GM11168 (cell line): ENCODE results near the gene TRAPPC5.

Experiments used
- in situ Hi-C: fragments of 300-500 bp; cut with MboI; formaldehyde crosslinking; loops from one replicate; pipeline ENCODE4 v1.12.0; 2022; ENCODE audit warnings: low sequenced_read_pairs; ENCODE audit not compliant: unreplicated experiment

The TRAPPC5 gene

GRCh38 chr19:7698583-7698982, 17.9 kb downstream of the TRAPPC5 start:
- in situ Hi-C loops, result no loop called here

DNA sequence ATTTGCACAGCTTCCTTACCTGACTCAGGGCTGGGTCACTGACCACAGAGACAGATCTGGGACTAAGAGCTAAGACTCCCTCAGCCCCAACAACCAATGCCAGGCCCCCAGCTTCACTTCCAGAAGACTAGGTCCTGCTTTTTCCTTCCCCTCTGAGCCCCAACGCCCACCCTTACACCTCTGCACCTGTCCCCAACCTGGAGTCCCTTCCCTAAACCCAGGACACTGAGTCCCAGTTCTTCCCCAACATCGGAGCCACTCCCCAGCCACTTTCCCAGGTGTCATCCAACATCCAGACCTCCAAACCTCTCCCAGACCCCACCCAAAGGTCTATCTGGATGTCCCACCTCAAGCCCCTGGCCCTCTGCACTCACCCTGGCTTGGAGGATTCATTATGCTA, 18.4 kb downstream of the TRAPPC5 start:
- in situ Hi-C loops, result no loop called here

DNA sequence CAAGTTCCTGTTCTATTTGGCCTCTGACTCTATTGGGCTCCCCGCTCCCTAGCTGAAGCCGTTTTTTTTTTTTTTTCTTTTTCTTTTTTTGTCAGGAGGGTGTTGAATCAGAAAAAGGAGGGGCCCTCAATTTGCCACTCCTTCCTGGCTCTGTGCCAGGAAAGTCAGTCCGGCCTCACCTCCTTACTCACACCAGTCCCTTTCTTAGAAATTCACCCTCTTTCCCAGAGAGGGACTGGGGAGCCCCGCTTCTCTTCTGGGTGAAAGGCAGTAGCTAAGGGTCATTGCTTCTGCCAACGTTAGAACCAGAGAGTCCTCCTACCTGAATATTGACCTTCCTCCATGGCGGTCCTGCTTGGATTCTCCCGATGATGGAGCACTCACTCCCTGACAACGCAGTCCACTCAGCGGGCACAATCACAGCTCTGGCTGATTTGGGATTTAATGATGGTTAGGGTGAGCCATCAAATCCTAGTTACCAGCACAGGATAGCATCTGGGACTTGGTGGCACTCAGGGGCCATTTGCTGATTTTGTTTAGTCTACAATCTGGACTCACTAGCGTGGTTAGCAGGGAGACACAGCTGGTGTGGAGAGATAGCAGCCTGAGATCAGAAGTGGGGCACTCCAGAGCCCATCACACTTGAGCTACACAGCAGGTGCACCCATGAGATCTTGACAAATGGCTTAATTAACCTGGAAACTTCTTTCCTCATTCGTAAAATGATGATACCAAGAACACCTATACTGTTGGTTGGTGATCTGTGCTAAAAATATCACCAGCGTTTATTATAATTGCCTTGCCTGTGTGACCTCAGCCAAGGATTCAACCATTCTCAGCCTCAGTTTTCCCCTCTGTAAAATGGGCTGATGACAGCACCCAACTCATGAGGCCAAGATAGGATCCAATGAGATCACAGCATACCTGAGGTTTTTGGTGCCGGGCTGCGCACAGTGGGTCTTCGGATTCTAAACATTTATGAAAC, 19.1 kb downstream of the TRAPPC5 start:
- in situ Hi-C loops, result no loop called here

GRCh38 chr19:7701049-7701653, 20.5 kb downstream of the TRAPPC5 start:
- in situ Hi-C loops, result no loop called here

GRCh38 chr19:7701654-7702457, 21.2 kb downstream of the TRAPPC5 start, which contains the start of gene FCER2:
Gene FCER2 (minus strand): TSS chr19:7702131. CDS start chr19:7699760, 2,371 bp downstream.
- in situ Hi-C loops, result no loop called here

DNA sequence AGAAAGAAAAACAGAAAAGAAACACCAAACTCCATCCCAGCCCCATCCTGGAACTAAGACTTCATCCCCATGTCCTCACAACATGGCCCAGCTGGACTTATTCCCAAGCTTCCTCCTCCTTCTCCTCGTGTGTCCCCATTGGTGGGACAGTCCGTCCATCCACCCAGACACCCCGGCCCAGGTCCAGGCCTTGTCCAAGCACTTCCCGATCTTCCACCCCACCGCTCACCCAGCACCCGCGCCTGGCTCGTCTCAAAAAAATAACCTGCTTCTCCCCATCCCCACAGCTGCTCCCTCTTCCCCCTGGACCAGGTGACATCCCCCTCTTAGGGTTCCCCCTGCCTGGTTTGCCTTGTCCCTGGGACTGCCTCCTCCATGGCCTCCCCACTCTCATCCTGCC, 22.7 kb downstream of the TRAPPC5 start:
- in situ Hi-C loops, result no loop called here

DNA sequence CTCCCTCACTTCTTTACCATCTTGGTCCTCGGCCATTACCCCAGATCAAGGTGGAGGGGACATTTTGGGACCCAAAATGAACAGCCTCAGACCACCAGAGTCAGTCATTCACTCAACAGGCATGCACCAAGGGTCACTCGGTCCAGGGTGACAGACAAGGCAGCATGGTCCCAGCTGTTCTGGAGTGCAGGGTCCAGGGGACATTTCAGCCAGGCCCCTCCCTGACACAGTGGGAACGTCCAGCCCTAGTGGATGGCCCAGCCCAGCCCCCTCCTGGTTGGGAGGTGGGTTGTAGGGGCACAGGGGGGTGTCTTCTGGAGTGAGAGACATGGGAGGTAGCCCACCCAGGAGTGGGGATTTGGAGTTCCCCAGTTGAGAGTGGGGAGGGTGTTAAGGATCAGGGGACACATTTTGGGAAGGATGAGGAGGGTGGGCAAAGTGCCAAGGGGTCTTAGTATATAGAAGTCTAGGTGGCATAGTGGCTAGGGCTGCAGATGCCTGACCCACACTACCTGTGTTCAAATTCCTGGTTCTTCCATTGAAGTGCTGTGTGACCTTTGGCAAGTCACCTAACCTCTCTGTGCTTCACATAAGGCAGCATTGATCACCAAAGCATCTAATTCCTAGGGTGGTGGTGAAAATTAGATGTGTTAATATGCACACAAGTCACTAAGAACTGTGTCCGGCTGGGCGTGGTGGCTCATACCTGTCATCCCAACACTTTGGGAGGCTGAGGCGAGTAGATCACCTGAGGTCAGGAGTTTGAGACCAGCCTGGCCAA, 23.8 kb downstream of the TRAPPC5 start:
- in situ Hi-C loops, result no loop called here

GRCh38 chr19:7705387-7706187, 25.0 kb downstream of the TRAPPC5 start:
- in situ Hi-C loops, result no loop called here

DNA sequence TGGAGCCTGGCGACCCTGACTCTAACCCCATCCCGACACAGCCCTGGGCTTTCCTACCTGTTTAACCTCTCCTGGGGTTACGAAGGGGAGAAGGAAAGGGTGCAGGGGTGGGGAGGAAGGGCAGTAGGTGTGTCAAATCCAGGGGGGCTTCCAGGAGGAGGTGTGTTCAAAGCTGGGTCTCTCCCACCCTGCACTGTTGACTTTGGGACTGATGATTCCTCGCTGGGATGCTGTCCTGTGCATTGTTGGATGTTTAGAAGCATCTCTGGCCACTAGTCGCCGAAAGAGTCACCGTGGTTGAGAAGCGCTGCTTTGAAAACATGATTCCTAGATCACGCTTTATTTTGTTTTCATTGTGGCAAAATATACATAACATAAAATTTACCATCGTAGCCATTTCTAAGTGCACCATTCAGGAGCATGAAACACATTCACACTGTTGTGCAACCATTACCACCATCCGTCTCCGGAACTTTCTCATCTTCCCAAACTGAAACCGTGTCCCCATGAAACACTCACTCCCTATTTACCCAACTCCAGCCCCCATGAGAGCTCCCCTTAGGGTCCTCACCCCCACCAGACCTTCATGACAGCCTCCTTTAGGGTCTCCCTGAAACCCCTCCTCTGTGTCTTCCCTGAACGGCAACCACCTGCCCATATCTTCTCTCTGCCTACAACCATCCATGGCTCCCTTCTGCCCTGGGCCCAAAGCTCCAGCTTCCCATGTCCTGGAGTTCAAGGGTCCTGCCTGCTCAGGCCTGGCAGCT, 25.7 kb downstream of the TRAPPC5 start:
- in situ Hi-C loops, result no loop called here

DNA sequence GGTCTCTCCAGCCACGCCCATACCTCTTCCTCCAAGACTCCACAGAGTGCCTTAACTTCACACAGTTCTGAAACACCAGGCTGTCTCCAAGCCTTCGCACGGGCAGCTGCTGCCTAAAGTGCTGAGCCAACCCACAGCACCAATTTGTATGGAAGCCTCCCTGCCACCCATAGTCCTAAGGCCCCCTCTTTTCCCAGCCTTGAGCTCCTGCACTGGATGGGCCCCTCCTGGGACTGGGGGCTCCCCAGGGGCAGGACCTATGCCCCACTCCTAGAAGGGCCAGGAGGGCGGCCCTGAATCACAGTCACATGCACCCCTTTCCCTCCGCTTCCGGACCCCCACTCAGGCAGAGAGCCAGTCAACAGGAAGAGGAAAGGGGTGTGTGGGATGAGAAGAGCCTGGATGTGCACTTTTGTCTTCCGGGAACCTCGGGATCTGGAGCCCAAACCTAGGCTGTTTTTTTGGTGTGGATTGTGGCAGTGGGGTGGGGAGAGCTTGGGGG, 26.4 kb downstream of the TRAPPC5 start:
- in situ Hi-C loops, result no loop called here

DNA sequence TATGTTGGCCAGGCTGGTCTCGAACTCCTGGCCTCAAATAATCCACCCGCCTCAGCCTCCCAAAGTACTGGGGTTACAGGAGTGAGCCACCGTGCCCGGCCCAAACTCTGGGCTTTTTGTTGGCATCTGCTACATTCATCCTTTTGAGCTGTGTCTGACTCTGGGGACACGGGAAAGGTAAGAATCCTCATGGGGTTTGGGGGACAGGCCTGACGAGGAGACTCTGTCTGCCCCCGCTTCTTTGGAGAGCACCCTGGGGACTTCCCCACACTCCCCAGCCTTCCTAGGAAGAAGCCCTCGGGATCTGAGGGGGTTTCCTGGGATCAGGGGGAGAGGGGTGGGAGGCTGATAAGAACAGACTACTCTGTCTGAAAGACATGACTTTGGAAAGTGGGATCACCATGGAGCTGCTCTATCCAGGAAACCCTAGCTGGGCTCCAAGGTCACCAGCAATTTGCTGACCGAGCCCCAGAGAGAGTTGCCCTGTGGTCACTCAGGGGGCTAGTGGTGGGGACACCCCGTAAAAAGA, 29.4 kb downstream of the TRAPPC5 start:
- in situ Hi-C loops, result no loop called here

- in situ Hi-C loops, result no loop called here
Observed at GRCh38 chr19:7710616-7711015, 30.0 kb downstream of the TRAPPC5 start.

- in situ Hi-C loops, result no loop called here
Observed at GRCh38 chr19:7715671-7716070, 35.0 kb downstream of the TRAPPC5 start.

DNA sequence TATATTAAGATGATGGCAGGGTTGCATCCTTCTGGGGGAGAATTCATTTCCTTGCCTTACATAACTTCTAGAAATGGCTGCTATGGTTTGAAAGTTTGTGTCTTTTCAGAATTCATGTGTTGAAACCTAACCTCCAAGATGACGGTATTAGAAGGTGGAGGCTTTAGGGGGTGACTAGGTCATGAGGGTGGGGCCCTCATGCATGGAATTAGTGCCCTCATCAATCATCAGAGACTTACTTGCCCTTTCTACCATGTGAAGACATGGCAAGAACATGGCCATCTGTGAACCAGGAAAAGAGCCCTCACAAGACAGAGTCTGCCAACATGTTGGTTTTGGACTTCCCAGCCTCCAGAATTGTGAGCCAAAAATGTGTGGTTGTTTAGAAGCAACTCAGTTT, 36.1 kb downstream of the TRAPPC5 start:
- in situ Hi-C loops, result no loop called here

- in situ Hi-C loops, result no loop called here
Observed at GRCh38 chr19:7718668-7719067, 38.0 kb downstream of the TRAPPC5 start.

DNA sequence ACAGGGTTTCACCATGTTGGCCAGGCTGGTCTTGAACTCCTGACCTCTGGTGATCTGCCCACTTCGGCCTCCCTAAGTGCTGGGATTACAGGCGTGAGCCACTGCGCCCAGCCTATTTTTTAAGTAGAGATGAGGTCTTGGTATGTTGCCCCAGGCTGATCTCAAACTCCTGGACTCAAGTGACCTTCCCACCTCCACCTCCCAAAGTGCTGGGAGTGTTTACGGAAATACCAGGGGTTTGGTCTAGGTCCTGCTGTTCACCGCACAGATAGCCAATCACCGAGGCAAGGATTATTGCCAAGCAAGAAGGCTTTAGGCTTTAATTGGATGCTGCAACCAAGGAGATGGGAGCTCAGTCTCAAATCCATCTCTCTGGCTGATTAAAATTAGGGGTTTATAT, 39.7 kb downstream of the TRAPPC5 start:
- in situ Hi-C loops, result no loop called here

DNA sequence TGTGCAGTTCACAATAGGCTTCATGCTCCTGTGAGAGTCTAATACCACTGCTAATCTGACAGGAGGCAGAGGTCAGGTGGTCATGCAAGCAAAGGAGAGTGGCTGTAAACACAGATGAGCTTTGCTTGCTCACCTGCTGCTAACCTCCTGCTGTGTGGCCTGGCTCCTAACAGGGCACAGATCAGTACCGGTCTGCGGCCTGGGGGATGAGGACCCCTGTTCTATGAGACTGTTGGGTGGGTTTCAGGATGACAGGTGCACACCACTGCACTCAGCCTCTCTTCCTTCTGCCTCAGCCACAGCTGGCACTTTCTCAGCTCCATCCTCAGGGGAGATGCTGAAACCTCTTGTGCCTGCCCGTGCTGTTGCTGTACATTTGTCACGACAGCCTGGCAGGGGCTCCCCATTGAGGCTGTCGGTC, 41.6 kb downstream of the TRAPPC5 start:
- in situ Hi-C loops, result no loop called here

GRCh38 chr19:7725791-7726190, 45.2 kb downstream of the TRAPPC5 start:
- in situ Hi-C loops, result no loop called here
